ENCODE data around the gene C1R.
"Not testable (repeated sequence)": the region's sequence is repeated elsewhere in the genome, so short reads cannot be mapped to it uniquely, and the experiment has no call there.

Gene C1R

DNA sequence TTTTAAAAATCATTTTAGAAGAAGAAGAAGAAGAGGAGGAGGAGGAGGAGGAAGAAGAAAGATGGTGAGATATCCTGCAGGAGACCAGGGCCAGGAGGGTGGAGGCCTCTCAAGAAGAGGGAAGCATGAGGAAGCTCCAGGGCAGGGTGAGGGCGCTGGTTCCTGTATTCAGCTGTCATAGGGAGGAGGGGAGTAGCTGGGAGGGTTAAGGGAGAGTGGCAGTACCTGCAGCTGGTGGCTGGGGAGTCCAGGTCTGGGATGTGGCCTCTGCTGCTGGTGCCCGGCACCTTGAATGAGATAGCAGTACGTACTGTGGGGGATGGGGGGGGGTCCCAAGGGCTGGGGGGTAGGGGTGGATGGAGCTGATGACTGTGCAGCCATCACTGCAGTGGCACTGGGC, 26.6 kb upstream of the C1R start:
- DNase-seq: no peak

DNA sequence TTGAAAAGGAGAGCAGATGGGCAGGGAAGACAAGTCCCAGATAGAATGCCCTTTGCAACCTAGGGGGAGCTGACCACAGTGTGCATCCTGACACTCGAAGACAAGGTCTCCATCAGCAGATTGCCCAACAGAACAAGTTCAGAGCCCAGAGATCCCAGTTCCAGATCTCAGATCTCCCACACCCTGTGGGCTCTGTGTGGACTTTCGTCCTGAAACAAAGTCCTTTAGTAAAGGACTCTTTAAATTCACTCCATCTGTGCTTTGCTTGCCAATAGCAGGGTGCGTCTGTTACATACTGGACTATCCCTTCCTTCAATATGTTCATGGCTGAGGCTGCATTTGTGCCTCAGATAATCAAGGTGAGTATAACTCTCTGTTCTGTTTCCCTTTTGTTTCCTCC, 25.4 kb upstream of the C1R start:
- DNase-seq: no peak

DNA sequence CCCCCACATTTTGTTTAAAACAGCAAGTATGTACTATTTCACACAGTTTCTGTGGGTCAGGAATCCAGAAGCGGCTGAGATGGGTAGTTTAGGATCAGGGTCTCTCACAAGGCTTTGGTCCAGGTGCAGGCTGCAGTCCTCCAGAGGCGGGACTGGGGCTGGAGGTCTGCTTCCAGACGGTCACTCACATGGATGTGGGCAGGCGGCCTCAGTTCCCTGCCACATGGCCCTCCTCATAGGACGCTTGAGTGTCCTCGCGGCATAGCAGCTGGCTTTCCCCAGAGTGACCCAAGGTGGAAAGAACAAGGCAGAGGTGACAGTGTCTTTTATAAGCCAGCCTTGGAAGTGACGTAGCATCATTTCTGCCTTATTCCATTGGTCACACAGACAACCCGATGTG, 24.7 kb upstream of the C1R start:
- no peak for DNase-seq

DNA sequence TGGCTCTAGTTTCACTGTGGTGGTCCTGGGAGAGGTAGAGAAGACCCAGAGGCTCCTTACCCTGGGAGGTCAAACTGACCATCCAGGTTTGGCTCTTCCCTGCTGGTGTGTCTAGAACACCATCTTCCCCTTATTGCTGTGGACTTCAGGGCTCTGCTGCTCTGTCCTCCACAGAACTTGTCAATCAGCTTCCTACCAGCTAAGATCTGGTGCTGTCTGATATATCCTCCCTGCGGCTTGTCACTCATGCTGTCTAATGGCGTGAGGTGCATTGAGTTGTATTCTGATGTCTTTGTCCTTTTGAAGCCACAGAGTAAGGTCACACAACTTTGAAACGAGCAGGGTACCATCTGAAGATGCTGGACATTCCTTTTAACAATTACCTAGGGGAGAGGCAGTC, 24.0 kb upstream of the C1R start:
- DNase-seq: no peak

DNA sequence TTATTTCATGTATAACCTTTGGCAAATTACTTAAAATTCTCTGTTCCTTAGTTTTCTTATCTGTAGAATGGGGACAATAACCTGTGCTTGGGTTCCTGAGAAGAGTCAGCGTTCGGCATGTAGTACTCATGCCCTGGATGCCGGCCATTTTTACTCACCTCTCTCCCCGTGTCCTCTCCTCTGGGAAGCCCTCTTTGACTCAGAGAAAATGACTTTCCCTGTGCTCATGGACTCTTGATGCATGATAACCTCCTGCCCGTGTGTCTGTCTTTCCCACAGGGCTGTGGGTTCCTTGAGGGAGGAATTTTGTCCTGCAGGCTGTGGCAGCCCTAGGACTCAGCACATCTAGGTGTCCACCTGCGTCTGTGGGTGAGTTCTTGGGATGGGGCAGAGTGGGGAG, 22.6 kb upstream of the C1R start:
- no peak for DNase-seq

DNA sequence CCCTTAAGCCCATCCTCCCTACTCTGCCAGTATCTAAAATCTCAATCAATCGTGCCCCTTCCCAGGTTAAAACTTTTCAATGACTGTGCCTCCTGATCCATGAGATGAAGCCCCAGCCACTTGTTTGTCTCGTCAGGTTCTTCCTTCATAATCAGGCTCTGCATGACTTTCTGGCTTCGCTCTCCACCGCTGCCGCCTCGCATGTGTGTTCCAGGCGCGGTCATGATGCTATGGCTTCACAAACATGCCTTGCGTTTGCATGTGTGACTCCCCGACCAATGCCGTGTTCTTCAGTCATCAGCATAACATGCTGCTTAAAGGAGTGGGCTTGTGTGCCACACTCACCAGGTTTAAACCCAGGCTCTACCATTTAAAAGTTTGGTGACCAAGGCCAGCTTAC, 21.8 kb upstream of the C1R start:
- DNase-seq: no peak

DNA sequence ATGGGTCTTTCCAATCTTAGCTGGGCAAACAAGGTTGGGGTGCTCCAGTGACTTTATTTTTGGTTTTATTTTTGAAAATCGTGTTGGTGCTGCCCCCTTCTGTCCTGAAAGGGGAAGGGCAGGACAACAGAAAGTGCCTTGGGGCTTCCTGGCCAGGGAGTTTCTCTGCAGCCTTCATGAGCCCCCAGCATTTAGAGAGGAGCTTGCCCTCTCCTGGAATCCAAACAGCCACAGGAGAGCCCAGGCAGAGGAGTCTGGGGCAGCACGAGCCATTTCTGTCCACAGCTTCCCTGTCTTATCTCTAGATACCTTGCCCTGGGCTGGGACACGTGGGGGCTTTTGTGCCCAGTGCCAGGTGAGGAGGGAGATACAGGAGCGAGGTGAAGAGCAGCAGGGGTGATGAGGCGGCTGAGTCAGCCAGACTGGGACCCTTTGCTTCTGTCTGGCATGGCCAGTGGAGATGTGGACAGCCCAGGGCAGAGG, 21.2 kb upstream of the C1R start:
- peak; percentile 85 for DNase-seq

DNA sequence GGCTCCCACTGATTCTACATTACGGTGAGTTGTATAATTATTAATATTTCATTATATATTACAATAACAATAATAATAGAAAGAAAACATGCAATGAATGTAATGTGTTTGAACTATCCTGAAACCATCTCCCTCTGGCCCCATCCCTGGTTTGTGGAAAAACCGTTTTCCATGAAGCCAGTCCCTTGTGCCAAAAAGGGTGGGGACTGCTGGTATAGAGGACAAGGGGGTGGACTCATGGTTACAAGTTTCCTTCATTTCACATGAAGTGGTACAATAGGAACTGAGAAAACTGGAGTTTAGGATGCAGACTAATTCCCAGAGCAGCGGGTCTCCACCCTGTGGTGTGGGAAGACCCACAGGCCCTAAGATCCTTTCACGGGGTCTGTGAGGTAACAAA, 19.8 kb upstream of the C1R start:
- no peak for DNase-seq

DNA sequence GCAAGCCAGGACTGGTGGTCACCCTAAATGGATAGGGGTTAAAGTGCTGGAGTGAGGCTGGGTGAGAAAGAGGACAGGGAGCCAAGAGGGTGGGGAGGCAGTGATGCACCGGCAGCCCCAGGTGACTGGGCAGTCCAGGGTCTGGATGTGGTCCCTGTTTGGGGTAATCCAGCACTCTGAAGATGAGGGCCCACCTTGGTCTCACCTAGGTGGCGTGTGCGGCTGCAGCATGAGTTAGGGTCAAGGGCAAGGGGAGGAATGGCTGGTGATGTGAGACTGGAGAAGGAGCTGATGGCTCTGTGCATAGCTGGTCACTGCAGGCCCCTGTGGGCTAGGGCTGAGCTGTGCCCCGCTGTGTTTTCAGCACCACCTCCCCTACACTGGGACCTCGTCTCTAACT, 18.4 kb upstream of the C1R start:
- no peak for DNase-seq

DNA sequence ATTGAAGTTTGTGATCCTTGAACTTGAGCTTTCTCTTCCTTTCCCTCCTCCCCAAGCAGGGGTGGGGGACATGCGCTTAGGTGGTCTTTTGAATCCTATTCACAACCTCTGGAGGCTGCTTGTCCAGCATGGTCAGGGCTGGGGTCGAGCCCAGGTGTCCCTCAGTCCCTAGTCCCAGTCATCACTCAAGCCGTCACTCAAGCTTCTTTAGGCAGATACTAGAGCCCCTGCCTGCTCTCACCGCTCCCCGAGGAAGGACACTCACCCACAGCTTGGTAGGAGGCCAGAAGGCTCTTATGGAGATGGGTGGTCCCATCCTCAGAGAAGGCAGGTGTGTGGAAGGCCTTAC, 17.3 kb upstream of the C1R start:
- no peak for DNase-seq

DNA sequence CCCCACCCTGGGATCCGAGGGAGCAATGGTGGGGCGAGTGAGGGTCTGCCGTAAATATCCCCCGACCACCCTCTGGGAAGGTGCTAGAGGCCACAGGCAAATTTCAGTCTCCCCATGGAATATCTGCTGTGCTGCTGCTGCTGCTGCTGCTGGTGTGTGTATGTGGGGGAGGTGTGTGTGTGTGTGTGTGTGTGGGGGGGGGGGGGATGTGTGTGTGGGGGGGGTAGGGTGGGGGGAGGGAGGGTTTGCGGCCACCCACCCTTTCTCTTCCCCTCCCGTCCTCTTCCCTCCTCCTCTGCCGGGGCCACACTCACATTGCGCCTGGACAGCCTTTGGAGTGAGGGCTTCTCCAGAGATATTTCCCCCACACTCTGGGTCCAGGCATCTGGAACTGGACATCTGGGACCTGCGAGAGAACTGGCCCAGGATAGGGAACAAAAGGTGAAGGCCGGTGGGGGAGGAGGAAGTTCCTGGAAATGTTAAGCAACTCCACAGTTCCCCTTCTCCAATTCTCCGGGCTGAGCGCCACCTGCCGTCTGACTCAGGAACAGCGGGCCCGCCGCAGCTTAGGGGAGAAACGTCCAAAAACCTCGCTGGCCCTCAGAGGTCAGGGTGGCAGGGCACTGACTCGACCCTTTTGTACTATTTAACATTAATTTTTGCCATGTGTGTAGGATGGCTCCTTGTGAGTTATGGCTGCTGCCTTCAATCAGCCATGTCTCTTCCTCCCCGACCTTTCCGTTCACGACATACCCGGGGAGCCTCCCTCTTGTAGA, 16.7 kb upstream of the C1R start, which contains the start of gene C1RL:
Gene C1RL (minus strand): TSS at position 419 of the 776 bp plus-strand sequence. CDS start 34 bp downstream, at position 385.
- DNase-seq: peak; percentile 94

DNA sequence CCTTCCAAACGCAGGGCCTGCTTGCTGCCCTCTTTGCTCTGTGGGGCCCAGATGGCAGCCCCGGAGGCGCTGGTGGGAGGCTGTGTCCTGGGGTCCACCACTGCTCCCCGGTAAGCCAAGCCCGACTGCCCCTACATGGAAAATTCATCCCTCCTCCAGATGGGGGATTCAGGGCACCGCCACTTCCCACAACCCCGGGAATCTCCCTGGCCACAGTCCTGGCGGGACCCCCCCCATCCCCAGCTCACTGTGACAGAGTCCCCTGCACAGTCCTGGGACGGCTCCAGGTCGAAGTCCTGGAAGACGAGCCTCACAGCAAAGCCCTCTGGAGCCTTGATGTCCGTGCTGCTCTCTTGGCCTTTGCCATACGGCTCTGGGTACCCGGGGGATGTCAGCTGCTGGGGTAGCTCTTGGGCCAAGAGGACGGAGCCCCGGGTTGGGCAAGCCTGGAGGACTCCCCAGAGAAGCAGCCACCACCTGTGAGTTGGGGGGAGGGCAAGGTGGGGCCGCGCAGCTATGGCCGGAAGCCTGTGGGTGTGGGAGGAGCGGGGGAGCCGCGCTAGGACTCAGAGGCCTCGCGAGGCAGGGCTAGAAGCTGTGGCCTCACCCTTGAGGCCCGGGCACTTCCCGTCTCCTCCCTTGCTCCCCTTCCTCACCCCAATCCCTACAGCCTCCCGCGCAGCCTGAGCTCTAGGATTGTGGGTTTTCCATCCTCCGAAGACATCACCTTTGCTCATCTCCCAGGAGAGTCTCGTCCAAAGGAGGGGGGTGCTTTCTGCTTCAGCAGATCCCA, 16.0 kb upstream of the C1R start:
- DNase-seq: peak; percentile 76

DNA sequence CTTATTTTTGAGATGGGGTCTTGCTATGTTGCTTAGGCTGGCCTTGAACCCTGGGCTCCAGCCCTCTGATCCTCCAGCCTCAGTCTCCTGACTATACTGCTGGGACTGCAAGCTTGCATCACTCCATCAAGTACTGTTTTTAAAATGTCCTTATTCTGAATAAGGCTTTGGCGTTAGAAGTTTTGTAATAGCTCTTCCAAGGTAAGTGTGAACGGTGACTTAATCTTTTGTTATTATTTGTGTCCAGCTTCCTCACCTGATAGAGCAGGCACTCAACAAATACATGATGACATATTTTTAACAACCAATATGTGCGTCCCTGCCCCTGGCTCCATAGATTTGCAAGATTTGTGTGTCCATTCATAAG, 15.4 kb upstream of the C1R start:
- no peak for DNase-seq

DNA sequence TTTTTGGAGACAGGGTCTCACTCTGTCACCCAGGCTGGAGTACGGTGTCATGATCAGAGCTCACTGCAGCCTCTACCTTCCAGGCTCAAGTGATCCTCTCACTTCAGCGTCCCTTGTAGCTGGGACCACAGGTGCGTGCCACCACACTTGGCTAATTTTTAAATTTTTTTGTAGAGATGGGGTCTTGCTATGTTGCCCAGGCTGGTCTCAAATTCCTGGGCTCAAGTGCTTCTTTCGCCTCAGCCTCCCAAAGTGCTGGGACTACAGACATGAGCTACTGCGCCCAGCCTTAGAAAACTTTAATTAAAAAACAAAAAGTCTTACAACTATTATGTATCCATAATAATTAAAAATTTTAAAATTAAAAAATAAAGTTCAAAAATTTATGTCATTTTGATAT, 14.9 kb upstream of the C1R start:
- DNase-seq: not testable (repeated sequence)

DNA sequence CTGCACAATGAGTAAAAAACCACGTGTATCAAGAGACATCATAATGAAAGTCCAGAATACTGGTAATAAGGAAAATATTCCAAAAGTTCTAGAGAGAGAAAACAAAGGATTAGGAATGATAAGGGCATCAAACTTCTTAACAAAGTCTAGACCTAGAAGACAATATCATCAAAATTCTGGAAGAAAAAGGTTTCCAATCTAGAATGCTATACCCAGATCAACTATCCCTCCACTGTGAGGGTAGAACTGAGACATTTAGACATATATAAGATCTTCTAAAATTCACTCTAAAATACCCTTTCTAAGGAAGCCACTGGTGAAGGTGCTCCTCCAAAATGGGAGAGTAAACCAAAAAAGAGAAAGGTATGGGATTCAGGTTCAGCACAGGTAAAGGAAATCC, 13.8 kb upstream of the C1R start:
- DNase-seq: no peak

DNA sequence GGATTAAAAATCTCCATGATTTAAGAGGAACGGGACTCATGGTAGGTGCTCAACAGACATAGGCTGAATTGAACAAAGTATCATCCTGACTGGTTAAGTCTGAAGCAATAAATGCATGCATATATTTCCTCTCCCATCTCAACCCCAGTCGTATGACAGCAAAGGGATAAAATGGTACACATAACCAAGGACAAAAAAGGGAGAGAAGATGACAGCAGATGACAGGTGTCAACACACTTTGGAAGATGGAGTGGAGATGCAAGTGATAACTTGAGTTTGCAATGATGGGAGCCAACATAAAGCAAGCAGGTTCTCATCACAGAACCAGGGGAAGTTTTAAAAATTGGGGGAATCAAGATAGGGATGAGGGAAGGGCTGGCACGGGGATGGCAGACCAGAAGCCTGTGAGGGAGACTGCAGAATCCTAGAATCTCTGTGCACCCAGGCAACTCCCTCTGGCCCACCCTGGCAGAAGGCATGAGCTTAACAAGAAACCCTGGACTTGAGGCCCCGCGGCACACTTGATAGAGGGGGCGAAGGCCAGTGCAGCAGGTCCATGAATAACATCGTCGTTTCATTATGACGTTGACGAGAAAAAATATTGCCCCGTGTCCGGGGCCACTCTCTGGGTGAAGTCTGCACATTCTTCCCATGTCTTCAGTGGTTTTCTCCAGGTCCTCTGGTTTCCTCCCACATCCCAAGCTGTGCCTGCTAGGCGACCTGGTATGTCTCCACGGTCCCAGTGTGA, 11.8 kb upstream of the C1R start:
- DNase-seq: no peak

DNA sequence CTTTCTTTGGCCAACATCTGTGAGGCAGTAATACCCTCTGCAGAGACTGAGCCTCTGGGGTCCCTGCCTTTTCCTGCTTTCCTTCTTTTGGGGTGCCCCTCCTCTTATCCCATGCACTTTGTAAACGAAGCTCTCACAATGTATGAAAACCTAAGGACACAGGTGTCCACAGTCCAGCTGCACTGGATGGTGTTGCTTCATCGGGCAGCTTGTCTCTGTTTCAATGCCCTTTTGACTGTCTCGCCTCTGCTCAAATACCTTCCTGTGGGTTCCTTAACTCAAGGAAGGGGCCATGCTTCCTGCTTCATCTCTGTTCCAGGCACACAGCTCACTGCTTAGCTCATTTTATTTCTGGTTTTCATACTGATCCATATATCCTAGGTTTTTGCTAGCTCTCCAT, 10.3 kb upstream of the C1R start:
- DNase-seq: no peak

DNA sequence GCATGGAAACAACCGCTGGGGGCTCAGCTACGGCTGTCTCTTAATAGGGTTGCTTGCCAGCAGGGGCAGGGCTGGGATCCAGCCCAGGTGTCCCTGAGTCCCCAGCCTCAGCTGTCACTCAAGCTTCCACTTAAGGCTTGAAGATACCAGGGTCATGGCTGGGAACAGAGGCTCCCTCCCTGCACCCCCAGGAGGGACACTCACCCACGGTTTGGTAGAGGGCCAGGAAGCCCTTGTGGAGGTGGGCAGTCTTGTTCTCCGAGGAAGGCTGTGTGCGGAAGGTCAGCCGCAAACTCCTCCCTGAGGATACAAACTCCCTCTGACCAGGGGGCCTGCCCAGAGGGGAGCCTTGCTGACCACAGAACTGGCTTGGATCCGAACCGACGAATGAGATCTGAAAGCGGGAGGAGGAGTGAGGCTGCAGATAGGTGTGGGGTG, 9.5 kb upstream of the C1R start:
- DNase-seq: no peak

DNA sequence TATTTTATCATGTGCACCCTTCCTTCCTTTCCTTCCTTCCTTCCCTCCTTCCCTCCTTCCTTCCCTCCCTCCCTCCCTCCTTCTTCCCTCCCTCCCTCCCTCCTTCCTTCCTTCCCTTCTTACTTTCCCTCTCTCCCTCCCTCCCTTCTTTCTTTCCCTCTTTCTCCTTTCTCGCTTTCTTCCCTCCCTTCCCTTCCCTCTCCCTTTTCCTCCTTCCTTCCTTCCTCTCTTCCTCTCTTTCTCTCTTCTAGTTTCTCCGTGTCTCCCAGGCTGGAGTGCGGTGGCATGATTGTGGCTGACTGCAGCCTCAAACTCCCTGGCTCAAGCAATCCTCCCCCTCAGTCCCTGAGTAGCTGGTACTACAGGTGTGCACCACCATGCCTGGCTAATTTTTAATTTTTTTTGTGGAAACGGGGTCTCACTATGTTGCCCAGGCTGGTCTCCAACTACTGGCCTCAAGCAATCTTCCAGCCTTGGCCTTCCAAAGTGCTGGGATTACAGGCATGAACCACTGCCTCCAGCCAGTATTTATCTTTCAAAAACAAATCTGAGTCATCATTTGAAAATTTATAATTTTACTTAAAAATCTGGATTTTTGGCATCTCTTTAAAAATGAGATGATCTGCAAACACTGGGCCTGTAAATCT, 8.9 kb upstream of the C1R start:
- no peak for DNase-seq

DNA sequence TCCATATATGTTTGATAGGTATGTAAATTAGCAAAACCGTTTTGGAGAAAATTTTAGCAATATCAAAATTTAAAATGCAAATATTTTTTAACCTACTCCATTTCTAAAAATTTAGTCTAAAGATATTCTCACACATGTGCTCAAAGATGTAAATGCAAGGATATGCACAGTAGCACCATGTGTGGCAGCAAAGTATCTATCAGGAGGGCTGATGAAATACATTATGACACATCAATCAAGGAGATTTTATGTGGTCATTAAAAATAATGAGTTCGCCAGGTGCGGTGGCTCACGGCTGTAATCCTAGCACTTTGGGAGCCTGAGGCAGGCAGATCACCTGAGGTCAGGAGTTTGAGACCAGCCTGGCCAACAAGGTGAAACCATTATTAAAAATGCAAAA, 8.0 kb upstream of the C1R start:
- no peak for DNase-seq

DNA sequence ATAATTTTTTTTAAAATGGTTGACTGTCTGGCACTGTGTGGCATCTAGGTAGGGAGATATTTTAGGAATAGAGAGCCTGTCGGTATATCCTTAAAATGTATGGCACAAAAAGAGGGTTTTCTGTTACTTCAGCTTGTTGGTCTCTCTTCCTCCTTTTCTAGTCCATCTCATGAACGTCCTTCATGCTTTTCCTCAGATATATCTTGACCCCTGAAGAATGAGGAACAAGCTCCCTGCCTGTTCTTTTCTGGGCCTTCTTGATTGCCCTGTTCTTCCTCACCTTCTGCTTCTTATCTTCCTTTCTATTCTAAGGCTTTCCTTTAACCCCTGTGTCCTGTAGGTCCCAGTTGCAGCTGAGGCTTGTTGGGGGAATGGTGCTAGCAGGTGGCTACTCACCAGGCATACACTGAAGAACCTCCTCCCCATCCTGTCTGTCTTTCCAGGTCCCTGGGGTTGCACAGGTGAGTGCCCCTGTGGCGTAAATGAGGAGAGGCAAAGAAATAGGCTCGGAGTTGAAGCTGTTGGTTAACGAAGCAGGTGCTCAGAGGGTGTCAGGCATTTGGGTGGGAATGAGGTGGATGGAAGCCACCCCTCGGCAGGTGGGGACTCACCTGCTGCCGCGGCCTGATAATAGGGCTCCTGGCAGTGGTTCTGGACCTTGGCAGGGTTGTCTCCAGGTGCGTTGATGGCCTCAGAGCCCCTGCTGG, 7.2 kb upstream of the C1R start:
- peak; percentile 36 for DNase-seq

DNA sequence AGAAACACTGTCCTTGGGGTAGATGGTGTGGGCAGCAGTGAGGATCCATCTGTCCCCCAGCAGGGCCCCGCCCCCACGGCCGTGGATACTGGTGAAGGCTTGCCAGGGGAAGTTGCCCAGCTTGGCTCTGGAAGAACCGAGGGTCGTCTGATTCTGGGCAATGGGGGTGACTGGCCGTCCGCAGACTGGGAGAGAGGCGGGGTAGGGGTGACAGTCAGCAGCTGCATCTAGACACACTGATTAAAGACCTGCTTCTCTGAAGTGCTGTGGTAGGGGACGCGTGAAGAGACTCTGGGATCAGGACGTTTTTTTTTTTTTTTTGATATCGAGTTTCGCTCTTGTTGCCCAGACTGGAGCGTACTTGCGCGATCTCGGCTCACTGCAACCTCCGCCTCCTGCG, 4.7 kb upstream of the C1R start:
- peak; percentile 99 for DNase-seq
